K562 (cell line): ENCODE measurements around the gene MADCAM1. TPM values are rescaled to one million over a fixed set of nuclear protein-coding genes. Genes with fewer than 3 reads are reported as not detected.

Source experiments
- BHLHE40 ChIP-seq: IDR thresholded peaks from 2 replicates; pipeline ENCODE4 v1.6.1; 2011; ENCODE audit warnings: low read length, improper control_type of control experiment
- CCAR2 ChIP-seq: fragments of 200-400 bp; formaldehyde crosslinking; IDR thresholded peaks from 2 replicates; pipeline ENCODE4 v1.6.1; 2017; ENCODE audit warnings: mild to moderate bottlenecking, low read depth, low read length
- DEAF1 ChIP-seq: fragments of 450-650 bp; formaldehyde crosslinking; IDR thresholded peaks from 2 replicates; pipeline ENCODE4 v1.4.0; 2020; ENCODE audit warnings: mild to moderate bottlenecking, moderate library complexity
- HMGN3 ChIP-seq: IDR thresholded peaks from 2 replicates; pipeline ENCODE4 v1.6.1; 2011; ENCODE audit warnings: borderline replicate concordance, low read depth, mild to moderate bottlenecking, mixed read lengths, low read length; ENCODE audit not compliant: insufficient read length; ENCODE audit errors: extremely low read depth
- KDM4B ChIP-seq, 2 experiments: fragments of 450-650 bp in 1 of 2; sonication (generic) in 1 of 2; IDR thresholded peaks; 2 replicates each; pipeline ENCODE4 v1.6.1; 2016 to 2017; ENCODE audit warnings: borderline replicate concordance in 2 of 2, antibody characterized with exemption in 1 of 2, low read depth in 1 of 2, mild to moderate bottlenecking in 1 of 2
- MGA ChIP-seq: fragments of 450-650 bp; IDR thresholded peaks from 2 replicates; pipeline ENCODE4 v1.6.1; 2016; ENCODE audit warnings: mild to moderate bottlenecking, moderate library complexity
- SIN3B ChIP-seq: fragments of 450-650 bp; IDR thresholded peaks from 2 replicates; pipeline ENCODE4 v1.6.1; 2017; ENCODE audit warnings: low read depth, mild to moderate bottlenecking, moderate library complexity
- SRF ChIP-seq, 2 experiments: fragments of 250-450, 450-650 bp in 1 of 2; sonication (Bioruptor Pico) in 1 of 2; sonication (generic) in 1 of 2; formaldehyde crosslinking; IDR thresholded peaks; 2 replicates each; pipeline versions ENCODE4 v1.5.0 to v1.5.1; 2020 to 2022; ENCODE audit warnings: mild to moderate bottlenecking in 1 of 2, missing genetic modification reagents in 1 of 2
- TAF1 ChIP-seq: IDR thresholded peaks from 2 replicates; pipeline ENCODE4 v1.6.1; 2011; ENCODE audit warnings: mild to moderate bottlenecking, low read length, moderate library complexity; ENCODE audit not compliant: insufficient read depth, control insufficient read depth, severe bottlenecking; ENCODE audit errors: extremely low read depth
- YBX1 ChIP-seq: fragments of 450-650 bp; IDR thresholded peaks from 2 replicates; pipeline ENCODE4 v1.7.1; 2016; ENCODE audit warnings: mild to moderate bottlenecking
- ZNF175 ChIP-seq: fragments of 200-800 bp; sonication (Bioruptor generic); IDR thresholded peaks from 2 replicates; pipeline ENCODE4 v1.6.1; 2016; ENCODE audit warnings: low read depth, mild to moderate bottlenecking, missing genetic modification characterization, missing compliant biosample characterization
- ZNF778 ChIP-seq: fragments of 450-650 bp; formaldehyde crosslinking; IDR thresholded peaks from 2 replicates; pipeline ENCODE4 v1.4.0; 2020; ENCODE audit warnings: mild to moderate bottlenecking, moderate library complexity
- ZNF79 ChIP-seq: fragments of 250-450 bp; sonication (Bioruptor Pico); IDR thresholded peaks from 2 replicates; pipeline ENCODE4 v1.4.0; 2020; ENCODE audit warnings: low read depth, mild to moderate bottlenecking, moderate library complexity
- ZNF830 ChIP-seq: fragments of 250-450 bp; sonication (Bioruptor Pico); IDR thresholded peaks from 2 replicates; pipeline ENCODE4 v1.5.0; 2021; ENCODE audit warnings: mild to moderate bottlenecking
- ZSCAN29 ChIP-seq: fragments of 450-650 bp; IDR thresholded peaks from 2 replicates; pipeline ENCODE4 v1.6.1; 2017
- polyA plus RNA-seq, 8 experiments: library from polyadenylated mRNA; depleted of rRNA in 4 of 8; stranded (reverse) in 5 of 8; unstranded in 3 of 8; fragments of >200 nt; fragmentation: Nextera tagmentation in 2 of 8; fragmentation: Illumina TruSeq in 1 of 8; extraction: Ambion mirVana in 2 of 8; extraction: Trizol in 1 of 8; gene quantifications; 2 replicates each; pipeline versions ENCODE4 v1.2.1 to v1.2.3, GENCODE V29; 2011 to 2014; ENCODE audit warnings: inconsistent platforms in 1 of 8, missing spikeins in 1 of 8
- total RNA-seq, 7 experiments: library from RNA; depleted of rRNA in 6 of 7; stranded (reverse); fragments of >200 nt in 6 of 7; fragmentation: Illumina TruSeq in 2 of 7; extraction: Trizol in 2 of 7; gene quantifications; 2 replicates each; pipeline versions ENCODE4 v1.2.1 to v1.2.3, GENCODE V29; 2011 to 2021; ENCODE audit warnings: low replicate concordance in 1 of 7

MADCAM1 gene
- total and polyA plus RNA-seq, 9 of the 15 experiments (the other 6 are each of a cell fraction or from before 2014, with no cell fraction given): 0.09 to 0.36 (median 0.09) TPM; not detected in 6

- TF ChIP-seq TAF1 (no peak), ZNF830 (no peak), CCAR2 (no peak), YBX1 (no peak), ZNF778 (no peak), HMGN3 (no peak), BHLHE40 (no peak), MGA (peak; percentile 37; the same call in 1 of the 2 replicates), SRF (CRISPR knock-in tag; IDR thresholded peaks at IDR 0.05) (0 out of 4 replicates have a peak, but pooled peaks of 1 of the 2 experiments have one; percentile 13), ZSCAN29 (no peak), DEAF1 (CRISPR knock-in tag) (no peak), SIN3B (peak; percentile 52; the same call in 1 of the 2 replicates), KDM4B (IDR thresholded peaks at IDR 0.05; ENCODE audit: borderline replicate concordance in 2 of 2, low read depth in 1 of 2) (no peak), ZNF175 (CRISPR knock-in tag) (no peak), ZNF79 (no peak)
Measured at GRCh38 chr19:531009-531752, 34.9 kb downstream of the MADCAM1 start (continued).
